ENCODE results near the gene HLF.

Gene HLF

GRCh38 chr17:55330344-55330933, 65.7 kb downstream of the HLF start:
- Histone ChIP-seq H3K9me3 (ENCODE audit: control insufficient read depth, insufficient read depth, low read length) (no peaks in the 10 kb centered on the region), H3K36me3 (ENCODE audit: control insufficient read depth, insufficient read depth, low read length) (no peaks in the 10 kb centered on the region), H3K4me3 (ENCODE audit: low read length) (no peak overlapping the region), H3K4me1 (ENCODE audit: control insufficient read depth, insufficient read depth, low read length) (no peaks in the 10 kb centered on the region), H3K27ac (ENCODE audit: low read length) (no peak overlapping the region), H3K27me3 (ENCODE audit: control insufficient read depth, insufficient read depth, low read length) (no peaks in the 10 kb centered on the region)
- WGBS (ENCODE audit: insufficient coverage, insufficient read length), result no CpG with 5 or more reads among the region's 8 CpGs
- no peak for DNase-seq (ENCODE audit: low read depth, low spot score)

GRCh38 chr17:55332296-55333041, 67.7 kb downstream of the HLF start:
- WGBS (ENCODE audit: insufficient coverage, insufficient read length), result no CpG with 5 or more reads among the region's 15 CpGs
- H3K4me1 ChIP-seq (ENCODE audit: control insufficient read depth, insufficient read depth, low read length), result no peaks in the 10 kb centered on the region; the same call in 1 of the 2 replicates
- H3K4me3 ChIP-seq (ENCODE audit: low read length), result no peak overlapping the region
- no peak overlapping the region for H3K27ac ChIP-seq (ENCODE audit: low read length)
- H3K9me3 ChIP-seq (ENCODE audit: control insufficient read depth, insufficient read depth, low read length), result no peaks in the 10 kb centered on the region
- no peaks in the 10 kb centered on the region for H3K27me3 ChIP-seq (ENCODE audit: control insufficient read depth, insufficient read depth, low read length)
- DNase-seq (ENCODE audit: low read depth, low spot score), result no peak
- no peaks in the 10 kb centered on the region for H3K36me3 ChIP-seq (ENCODE audit: control insufficient read depth, insufficient read depth, low read length)

GRCh38 chr17:55334285-55334684, 69.5 kb downstream of the HLF start:
- Histone ChIP-seq H3K27ac (ENCODE audit: low read length) (no peak overlapping the region), H3K4me3 (ENCODE audit: low read length) (no peak overlapping the region), H3K27me3 (ENCODE audit: control insufficient read depth, insufficient read depth, low read length) (no peaks in the 10 kb centered on the region), H3K4me1 (ENCODE audit: control insufficient read depth, insufficient read depth, low read length) (no peaks in the 10 kb centered on the region; the same call in 1 of the 2 replicates), H3K36me3 (ENCODE audit: control insufficient read depth, insufficient read depth, low read length) (no peaks in the 10 kb centered on the region), H3K9me3 (ENCODE audit: control insufficient read depth, insufficient read depth, low read length) (no peaks in the 10 kb centered on the region)
- DNase-seq (ENCODE audit: low read depth, low spot score), result no peak
- WGBS (ENCODE audit: insufficient coverage, insufficient read length), result no CpG with 5 or more reads among the region's 4 CpGs

- Histone ChIP-seq H3K9me3 (ENCODE audit: control insufficient read depth, insufficient read depth, low read length) (no peaks in the 10 kb centered on the region), H3K36me3 (ENCODE audit: control insufficient read depth, insufficient read depth, low read length) (no peaks in the 10 kb centered on the region), H3K27me3 (ENCODE audit: control insufficient read depth, insufficient read depth, low read length) (no peaks in the 10 kb centered on the region), H3K27ac (ENCODE audit: low read length) (no peak overlapping the region), H3K4me1 (ENCODE audit: control insufficient read depth, insufficient read depth, low read length) (no peaks in the 10 kb centered on the region; the same call in 1 of the 2 replicates), H3K4me3 (ENCODE audit: low read length) (no peak overlapping the region)
- no CpG with 5 or more reads among the region's 6 CpGs for WGBS (ENCODE audit: insufficient coverage, insufficient read length)
- no peak for DNase-seq (ENCODE audit: low read depth, low spot score)
These were observed 70.3 kb downstream of the HLF start for GRCh38 chr17:55334881-55335540.

- Histone ChIP-seq H3K27me3 (ENCODE audit: control insufficient read depth, insufficient read depth, low read length) (no peaks in the 10 kb centered on the region), H3K27ac (ENCODE audit: low read length) (no peak overlapping the region), H3K4me3 (ENCODE audit: low read length) (no peak overlapping the region), H3K9me3 (ENCODE audit: control insufficient read depth, insufficient read depth, low read length) (no peaks in the 10 kb centered on the region), H3K36me3 (ENCODE audit: control insufficient read depth, insufficient read depth, low read length) (no peaks in the 10 kb centered on the region), H3K4me1 (ENCODE audit: control insufficient read depth, insufficient read depth, low read length) (no peaks in the 10 kb centered on the region; the same call in 1 of the 2 replicates)
- DNase-seq (ENCODE audit: low read depth, low spot score), result no peak
These were observed 70.9 kb downstream of the HLF start for GRCh38 chr17:55335625-55336024.

GRCh38 chr17:55336426-55336825, 71.7 kb downstream of the HLF start:
- no peak for DNase-seq (ENCODE audit: low read depth, low spot score)
- no CpG with 5 or more reads among the region's 2 CpGs for WGBS (ENCODE audit: insufficient coverage, insufficient read length)
- no peak overlapping the region for H3K4me3 ChIP-seq (ENCODE audit: low read length)
- H3K4me1 ChIP-seq (ENCODE audit: control insufficient read depth, insufficient read depth, low read length), result no peaks in the 10 kb centered on the region; the same call in 1 of the 2 replicates
- H3K27ac ChIP-seq (ENCODE audit: low read length), result no peak overlapping the region
- H3K27me3 ChIP-seq (ENCODE audit: control insufficient read depth, insufficient read depth, low read length), result no peaks in the 10 kb centered on the region
- no peaks in the 10 kb centered on the region for H3K9me3 ChIP-seq (ENCODE audit: control insufficient read depth, insufficient read depth, low read length)
- H3K36me3 ChIP-seq (ENCODE audit: control insufficient read depth, insufficient read depth, low read length), result no peaks in the 10 kb centered on the region

- Histone ChIP-seq H3K36me3 (ENCODE audit: control insufficient read depth, insufficient read depth, low read length) (no peaks in the 10 kb centered on the region), H3K9me3 (ENCODE audit: control insufficient read depth, insufficient read depth, low read length) (no peaks in the 10 kb centered on the region), H3K27ac (ENCODE audit: low read length) (no peak overlapping the region), H3K4me3 (ENCODE audit: low read length) (no peak overlapping the region), H3K4me1 (ENCODE audit: control insufficient read depth, insufficient read depth, low read length) (no peaks in the 10 kb centered on the region; the same call in 1 of the 2 replicates), H3K27me3 (ENCODE audit: control insufficient read depth, insufficient read depth, low read length) (no peaks in the 10 kb centered on the region)
- no peak for DNase-seq (ENCODE audit: low read depth, low spot score)
- WGBS (ENCODE audit: insufficient coverage, insufficient read length), result no CpG with 5 or more reads among the region's 3 CpGs
These were observed 75.4 kb downstream of the HLF start for GRCh38 chr17:55340176-55340575.

GRCh38 chr17:55340686-55341085, 75.9 kb downstream of the HLF start:
- Histone ChIP-seq H3K9me3 (ENCODE audit: control insufficient read depth, insufficient read depth, low read length) (no peaks in the 10 kb centered on the region), H3K27me3 (ENCODE audit: control insufficient read depth, insufficient read depth, low read length) (no peaks in the 10 kb centered on the region), H3K4me3 (ENCODE audit: low read length) (no peak overlapping the region), H3K36me3 (ENCODE audit: control insufficient read depth, insufficient read depth, low read length) (no peaks in the 10 kb centered on the region), H3K4me1 (ENCODE audit: control insufficient read depth, insufficient read depth, low read length) (no peaks in the 10 kb centered on the region; the same call in 1 of the 2 replicates), H3K27ac (ENCODE audit: low read length) (no peak overlapping the region)
- no CpG with 5 or more reads among the region's 3 CpGs for WGBS (ENCODE audit: insufficient coverage, insufficient read length)
- DNase-seq (ENCODE audit: low read depth, low spot score), result no peak

- Histone ChIP-seq H3K9me3 (ENCODE audit: control insufficient read depth, insufficient read depth, low read length) (no peaks in the 10 kb centered on the region), H3K4me1 (ENCODE audit: control insufficient read depth, insufficient read depth, low read length) (no peaks in the 10 kb centered on the region), H3K4me3 (ENCODE audit: low read length) (no peak overlapping the region), H3K36me3 (ENCODE audit: control insufficient read depth, insufficient read depth, low read length) (no peaks in the 10 kb centered on the region), H3K27me3 (ENCODE audit: control insufficient read depth, insufficient read depth, low read length) (no peaks in the 10 kb centered on the region), H3K27ac (ENCODE audit: low read length) (no peak overlapping the region)
- no peak for DNase-seq (ENCODE audit: low read depth, low spot score)
- WGBS (ENCODE audit: insufficient coverage, insufficient read length), result no CpG with 5 or more reads among the region's 5 CpGs
These were observed 76.7 kb downstream of the HLF start for GRCh38 chr17:55341432-55341831.

GRCh38 chr17:55342800-55343585, 78.2 kb downstream of the HLF start:
- no peaks in the 10 kb centered on the region for H3K4me1 ChIP-seq (ENCODE audit: control insufficient read depth, insufficient read depth, low read length)
- DNase-seq (ENCODE audit: low read depth, low spot score), result no peak
- H3K4me3 ChIP-seq (ENCODE audit: low read length), result no peak overlapping the region
- H3K27me3 ChIP-seq (ENCODE audit: control insufficient read depth, insufficient read depth, low read length), result no peaks in the 10 kb centered on the region
- no peak overlapping the region for H3K27ac ChIP-seq (ENCODE audit: low read length)
- H3K36me3 ChIP-seq (ENCODE audit: control insufficient read depth, insufficient read depth, low read length), result no peaks in the 10 kb centered on the region
- H3K9me3 ChIP-seq (ENCODE audit: control insufficient read depth, insufficient read depth, low read length), result no peaks in the 10 kb centered on the region
- WGBS (ENCODE audit: insufficient coverage, insufficient read length), result no CpG with 5 or more reads among the region's 6 CpGs
